Activated T-cell treated with anti-CD3 and anti-CD28 coated beads, Interleukin-2, amount 50 U/mL, for 4 hours (primary cell): Measurements from ENCODE around the gene BLMH. TPM values are rescaled to one million over a fixed set of nuclear protein-coding genes. Genes with fewer than 3 reads are reported as not detected.

Experiments used
- ATAC-seq, 2 donors: fragments of 200-7000 bp; cut with Tn5 transposase; one replicate each; pipeline ENCODE4 v1.10.0; 2021
- DNase-seq: peaks from one replicate; pipeline ENCODE4 v3.0.0-alpha.2; 2020
- H3K27me3 Mint-ChIP-seq: one replicate; pipeline ENCODE4 v1.8.0; 2021; ENCODE audit warnings: low read depth, mixed read lengths
- H3K36me3 Mint-ChIP-seq: one replicate; pipeline ENCODE4 v1.8.0; 2022; ENCODE audit warnings: mixed read lengths; ENCODE audit not compliant: insufficient read depth
- H3K4me1 Mint-ChIP-seq: one replicate; pipeline ENCODE4 v1.8.0; 2021; ENCODE audit warnings: low read depth, mixed read lengths
- H3K4me3 Mint-ChIP-seq: one replicate; pipeline ENCODE4 v1.8.0; 2021; ENCODE audit warnings: mild to moderate bottlenecking, moderate library complexity, mixed read lengths
- H3K9me3 Mint-ChIP-seq: one replicate; pipeline ENCODE4 v1.8.0; 2021; ENCODE audit warnings: mixed read lengths
- total RNA-seq, 3 donors: library from RNA; stranded (reverse); gene quantifications; one replicate each; pipeline ENCODE4 v1.2.1, GENCODE V29; 2021

The BLMH gene
- total RNA-seq, 3 donors from 2014 or later: 67.5 to 81.8 (median 74.8) TPM

GRCh38 chr17:30318155-30318554, 26.4 kb upstream of the BLMH start:
- H3K36me3 Mint-ChIP-seq: no peaks in the 10 kb centered on the region
- H3K4me3 Mint-ChIP-seq: no peak overlapping the region
- H3K27me3 Mint-ChIP-seq: no peaks in the 10 kb centered on the region
- no peaks in the 10 kb centered on the region for H3K9me3 Mint-ChIP-seq
- no peak for DNase-seq
- ATAC-seq: no peak
- H3K4me1 Mint-ChIP-seq: peaks cover 21% of the 10 kb centered on the region

GRCh38 chr17:30316736-30317135, 25.0 kb upstream of the BLMH start:
- no peak for DNase-seq
- Mint-ChIP-seq H3K4me3 (no peak overlapping the region), H3K4me1 (peaks cover 12% of the 10 kb centered on the region), H3K9me3 (no peaks in the 10 kb centered on the region), H3K27me3 (peaks cover 1% of the 10 kb centered on the region), H3K36me3 (no peaks in the 10 kb centered on the region)
- no peak for ATAC-seq

GRCh38 chr17:30315106-30315505, 23.4 kb upstream of the BLMH start:
- peaks cover 1% of the 10 kb centered on the region for H3K27me3 Mint-ChIP-seq
- DNase-seq: no peak
- no peaks in the 10 kb centered on the region for H3K36me3 Mint-ChIP-seq
- peaks cover 6% of the 10 kb centered on the region for H3K4me1 Mint-ChIP-seq
- ATAC-seq: no peak
- no peak overlapping the region for H3K4me3 Mint-ChIP-seq
- H3K9me3 Mint-ChIP-seq: no peaks in the 10 kb centered on the region

GRCh38 chr17:30314474-30314873, 22.7 kb upstream of the BLMH start:
- no peak for DNase-seq

GRCh38 chr17:30312226-30312625, 20.5 kb upstream of the BLMH start:
- Mint-ChIP-seq H3K9me3 (no peaks in the 10 kb centered on the region), H3K4me1 (peaks cover 6% of the 10 kb centered on the region), H3K36me3 (no peaks in the 10 kb centered on the region), H3K4me3 (no peak overlapping the region), H3K27me3 (peaks cover 1% of the 10 kb centered on the region)
- no peak for DNase-seq
- ATAC-seq: no peak

More at GRCh38 chr17:30314474-30314873, 22.7 kb upstream of the BLMH start:
- Mint-ChIP-seq H3K4me3 (no peak overlapping the region), H3K9me3 (no peaks in the 10 kb centered on the region), H3K27me3 (peaks cover 1% of the 10 kb centered on the region), H3K36me3 (no peaks in the 10 kb centered on the region), H3K4me1 (peaks cover 6% of the 10 kb centered on the region)
- no peak for ATAC-seq

GRCh38 chr17:30310562-30310961, 18.8 kb upstream of the BLMH start:
- Mint-ChIP-seq H3K27me3 (peaks cover 1% of the 10 kb centered on the region), H3K9me3 (no peaks in the 10 kb centered on the region), H3K4me1 (peaks cover 3% of the 10 kb centered on the region), H3K36me3 (no peaks in the 10 kb centered on the region), H3K4me3 (no peak overlapping the region)
- no peak for ATAC-seq
- DNase-seq: no peak

- ATAC-seq: no peak
- H3K27me3 Mint-ChIP-seq: peaks cover 1% of the 10 kb centered on the region
- no peaks in the 10 kb centered on the region for H3K4me1 Mint-ChIP-seq
- H3K36me3 Mint-ChIP-seq: no peaks in the 10 kb centered on the region
- no peaks in the 10 kb centered on the region for H3K9me3 Mint-ChIP-seq
- H3K4me3 Mint-ChIP-seq: no peak overlapping the region
- no peak for DNase-seq
Observed at GRCh38 chr17:30309591-30309990, 17.8 kb upstream of the BLMH start.

GRCh38 chr17:30308406-30308805, 16.7 kb upstream of the BLMH start:
- Mint-ChIP-seq H3K4me3 (no peak overlapping the region), H3K9me3 (no peaks in the 10 kb centered on the region), H3K4me1 (no peaks in the 10 kb centered on the region), H3K36me3 (no peaks in the 10 kb centered on the region), H3K27me3 (peaks cover 1% of the 10 kb centered on the region)
- ATAC-seq (no peak), DNase-seq (no peak)

- ATAC-seq (no peak), DNase-seq (no peak)
- peaks cover 3% of the 10 kb centered on the region for H3K4me1 Mint-ChIP-seq
- no peaks in the 10 kb centered on the region for H3K27me3 Mint-ChIP-seq
- no peaks in the 10 kb centered on the region for H3K36me3 Mint-ChIP-seq
- H3K4me3 Mint-ChIP-seq: no peak overlapping the region
- H3K9me3 Mint-ChIP-seq: peaks cover 7% of the 10 kb centered on the region
Observed at GRCh38 chr17:30304778-30305177, 13.0 kb upstream of the BLMH start.

- DNase-seq (no peak), ATAC-seq (no peak)
- Mint-ChIP-seq H3K4me1 (peaks cover 5% of the 10 kb centered on the region), H3K36me3 (no peaks in the 10 kb centered on the region), H3K27me3 (no peaks in the 10 kb centered on the region), H3K9me3 (peaks cover 8% of the 10 kb centered on the region), H3K4me3 (no peak overlapping the region)
Observed at GRCh38 chr17:30302241-30302640, 10.5 kb upstream of the BLMH start.

- ATAC-seq (no peak), DNase-seq (no peak)
- no peaks in the 10 kb centered on the region for H3K36me3 Mint-ChIP-seq
- H3K9me3 Mint-ChIP-seq: peaks cover 8% of the 10 kb centered on the region
- no peak overlapping the region for H3K4me3 Mint-ChIP-seq
- peaks cover 5% of the 10 kb centered on the region for H3K4me1 Mint-ChIP-seq
- H3K27me3 Mint-ChIP-seq: no peaks in the 10 kb centered on the region
Observed at GRCh38 chr17:30300818-30301217, 9.1 kb upstream of the BLMH start.

GRCh38 chr17:30299000-30299399, 7.3 kb upstream of the BLMH start:
- DNase-seq: no peak
- no peaks in the 10 kb centered on the region for H3K36me3 Mint-ChIP-seq
- no peak for ATAC-seq
- H3K4me3 Mint-ChIP-seq: no peak overlapping the region
- peaks cover 8% of the 10 kb centered on the region for H3K9me3 Mint-ChIP-seq
- H3K27me3 Mint-ChIP-seq: no peaks in the 10 kb centered on the region
- peaks cover 5% of the 10 kb centered on the region for H3K4me1 Mint-ChIP-seq

GRCh38 chr17:30297715-30298114, 6.0 kb upstream of the BLMH start:
- ATAC-seq: no peak

GRCh38 chr17:30296499-30297080, 4.8 kb upstream of the BLMH start:
- Mint-ChIP-seq H3K4me3 (no peak overlapping the region), H3K4me1 (peaks cover 5% of the 10 kb centered on the region), H3K36me3 (no peaks in the 10 kb centered on the region), H3K9me3 (peaks cover 8% of the 10 kb centered on the region), H3K27me3 (no peaks in the 10 kb centered on the region)
- DNase-seq: no peak
- ATAC-seq: no peak

More at GRCh38 chr17:30297715-30298114, 6.0 kb upstream of the BLMH start:
- Mint-ChIP-seq H3K36me3 (no peaks in the 10 kb centered on the region), H3K4me3 (no peak overlapping the region), H3K27me3 (no peaks in the 10 kb centered on the region), H3K9me3 (peaks cover 8% of the 10 kb centered on the region), H3K4me1 (peaks cover 5% of the 10 kb centered on the region)
- DNase-seq: no peak

- Mint-ChIP-seq H3K9me3 (no peaks in the 10 kb centered on the region), H3K4me3 (no peak overlapping the region), H3K27me3 (no peaks in the 10 kb centered on the region), H3K4me1 (peaks cover 16% of the 10 kb centered on the region), H3K36me3 (peaks cover 13% of the 10 kb centered on the region)
- DNase-seq: no peak
- ATAC-seq: no peak
Observed at GRCh38 chr17:30292286-30292858, 628 bp upstream of the BLMH start.
